ENCODE results near the gene WDR93.

The WDR93 gene

DNA sequence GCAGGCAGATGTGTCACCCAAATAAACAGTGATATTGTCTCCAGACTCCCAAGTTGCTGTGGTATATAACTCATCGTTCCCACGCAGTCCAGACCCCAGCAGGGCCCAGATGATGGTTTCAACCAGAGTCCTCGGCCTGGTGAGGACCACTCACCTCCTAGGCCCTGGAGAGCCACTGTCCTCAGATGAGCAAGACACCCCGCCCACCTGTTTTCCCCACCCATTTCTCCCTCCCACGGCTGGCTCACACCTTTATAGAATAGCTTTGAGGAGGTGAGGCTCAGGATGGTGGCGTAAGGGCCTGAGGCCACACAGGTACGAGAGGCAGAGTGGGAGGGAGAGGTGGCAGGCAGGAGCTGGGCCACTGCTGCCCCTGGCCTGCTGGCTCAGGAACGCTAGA is 53.0 kb downstream of the WDR93 start:
- no peak overlapping the region for H3K4me3 ChIP-seq (ENCODE audit: control insufficient read depth, low read depth, low read length)
- DNase-seq (ENCODE audit: low read depth), result no peak
- TF ChIP-seq, protein P1, sequence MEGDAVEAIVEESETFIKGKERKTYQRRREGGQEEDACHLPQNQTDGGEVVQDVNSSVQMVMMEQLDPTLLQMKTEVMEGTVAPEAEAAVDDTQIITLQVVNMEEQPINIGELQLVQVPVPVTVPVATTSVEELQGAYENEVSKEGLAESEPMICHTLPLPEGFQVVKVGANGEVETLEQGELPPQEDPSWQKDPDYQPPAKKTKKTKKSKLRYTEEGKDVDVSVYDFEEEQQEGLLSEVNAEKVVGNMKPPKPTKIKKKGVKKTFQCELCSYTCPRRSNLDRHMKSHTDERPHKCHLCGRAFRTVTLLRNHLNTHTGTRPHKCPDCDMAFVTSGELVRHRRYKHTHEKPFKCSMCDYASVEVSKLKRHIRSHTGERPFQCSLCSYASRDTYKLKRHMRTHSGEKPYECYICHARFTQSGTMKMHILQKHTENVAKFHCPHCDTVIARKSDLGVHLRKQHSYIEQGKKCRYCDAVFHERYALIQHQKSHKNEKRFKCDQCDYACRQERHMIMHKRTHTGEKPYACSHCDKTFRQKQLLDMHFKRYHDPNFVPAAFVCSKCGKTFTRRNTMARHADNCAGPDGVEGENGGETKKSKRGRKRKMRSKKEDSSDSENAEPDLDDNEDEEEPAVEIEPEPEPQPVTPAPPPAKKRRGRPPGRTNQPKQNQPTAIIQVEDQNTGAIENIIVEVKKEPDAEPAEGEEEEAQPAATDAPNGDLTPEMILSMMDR (IDR thresholded peaks at IDR 0.05; ENCODE audit: control insufficient read depth, insufficient read depth, low read depth, low read length, missing control alignments), result no peak

DNA sequence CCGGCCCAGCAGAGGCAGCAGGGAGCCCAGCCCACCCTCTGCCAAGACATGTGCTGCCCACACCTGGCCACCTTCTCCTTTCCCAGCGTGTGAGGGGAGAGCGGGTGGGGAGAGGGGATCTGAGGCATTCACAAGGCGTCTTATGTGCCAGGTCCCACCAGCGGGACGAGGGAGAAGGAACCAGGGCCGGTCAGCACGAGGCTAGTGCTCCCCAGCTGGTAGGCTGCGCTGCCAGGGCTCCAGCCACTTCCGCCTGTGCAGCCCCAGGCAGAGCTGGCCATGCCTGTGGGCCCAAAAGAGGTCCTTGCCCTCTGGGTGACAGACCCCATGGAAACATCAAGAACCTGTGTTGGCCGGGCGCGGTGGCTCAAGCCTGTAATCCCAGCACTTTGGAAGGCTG is 54.5 kb downstream of the WDR93 start:
- DNase-seq (ENCODE audit: low read depth), result no peak
- H3K4me3 ChIP-seq (ENCODE audit: control insufficient read depth, low read depth, low read length), result no peak overlapping the region
- TF ChIP-seq, protein P1 (IDR thresholded peaks at IDR 0.05; ENCODE audit: control insufficient read depth, insufficient read depth, low read depth, low read length, missing control alignments), result no peak

GRCh38 chr15:89745768-89746167 is 55.2 kb downstream of the WDR93 start:
- DNase-seq (ENCODE audit: low read depth), result no peak
- no peak overlapping the region for H3K4me3 ChIP-seq (ENCODE audit: control insufficient read depth, low read depth, low read length)
- TF ChIP-seq, protein P1 (IDR thresholded peaks at IDR 0.05; ENCODE audit: control insufficient read depth, insufficient read depth, low read depth, low read length, missing control alignments), result no peak

- TF ChIP-seq, protein P1 (IDR thresholded peaks at IDR 0.05; ENCODE audit: control insufficient read depth, insufficient read depth, low read depth, low read length, missing control alignments), result no peak
- no peak for DNase-seq (ENCODE audit: low read depth)
- no peak overlapping the region for H3K4me3 ChIP-seq (ENCODE audit: control insufficient read depth, low read depth, low read length)
These were observed 55.8 kb downstream of the WDR93 start for GRCh38 chr15:89746386-89746780.

- DNase-seq (ENCODE audit: low read depth), result no peak
- TF ChIP-seq, protein P1 (IDR thresholded peaks at IDR 0.05; ENCODE audit: control insufficient read depth, insufficient read depth, low read depth, low read length, missing control alignments), result no peak
- no peak overlapping the region for H3K4me3 ChIP-seq (ENCODE audit: control insufficient read depth, low read depth, low read length)
These were observed 57.4 kb downstream of the WDR93 start for GRCh38 chr15:89747708-89748682.

DNA sequence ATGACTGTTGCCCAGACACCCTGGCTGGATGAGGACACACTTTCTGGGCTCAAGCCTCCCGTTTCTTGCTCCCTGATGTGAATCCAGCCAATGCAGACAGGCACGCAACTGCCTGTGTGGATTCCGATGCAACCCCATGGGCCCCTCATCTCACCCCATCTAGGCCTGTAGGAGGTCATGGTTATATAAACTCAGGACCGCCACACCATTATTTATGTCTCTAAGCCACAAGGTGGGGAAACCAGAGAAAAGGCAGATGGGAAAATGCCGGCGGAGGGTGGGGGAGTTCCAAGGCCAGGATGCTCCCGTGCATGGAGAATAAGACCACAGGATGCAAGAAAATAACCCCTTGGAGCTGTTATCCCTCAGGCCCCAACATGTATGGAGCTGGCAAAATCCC is 58.4 kb downstream of the WDR93 start:
- no peak overlapping the region for H3K4me3 ChIP-seq (ENCODE audit: control insufficient read depth, low read depth, low read length)
- DNase-seq (ENCODE audit: low read depth), result no peak
- TF ChIP-seq, protein P1 (IDR thresholded peaks at IDR 0.05; ENCODE audit: control insufficient read depth, insufficient read depth, low read depth, low read length, missing control alignments), result no peak

Data from AG09309 (cell line).